Right lobe of liver (tissue), 6 donors: ENCODE data around the gene FCER2. TPM values are rescaled to one million over a fixed set of nuclear protein-coding genes. Genes with fewer than 3 reads are reported as not detected.
"Not testable (repeated sequence)": the region's sequence is repeated elsewhere in the genome, so short reads cannot be mapped to it uniquely, and the experiment has no call there.

Experiments
- ATAC-seq, 4 donors: fragments of 200-7000 bp; cut with Tn5 transposase; one replicate each; pipeline ENCODE4 v1.9.1; 2020; ENCODE audit warnings: mild to moderate bottlenecking in 4 of 4, moderate library complexity in 4 of 4
- DNase-seq, 3 donors: peaks; one replicate each; pipeline ENCODE4 v3.0.0-alpha.2; 2020
- H3K27ac ChIP-seq, 3 donors: fragments of 200-600 bp; one replicate each; pipeline ENCODE4 v1.8.0; 2022
- H3K27me3 ChIP-seq, 2 donors: fragments of 200-600 bp; one replicate each; pipeline ENCODE4 v1.8.0; 2022
- H3K36me3 ChIP-seq, 4 donors: fragments of 200-600 bp; sonication (generic) in 1 of 4; one replicate each; pipeline versions ENCODE4 v1.5.1 to v1.8.0; 2017 to 2022; ENCODE audit warnings: control low read depth in 1 of 4
- H3K4me1 ChIP-seq, 4 donors: fragments of 200-600 bp; sonication (generic) in 1 of 4; one replicate each; pipeline versions ENCODE4 v1.5.1 to v1.8.0; 2017 to 2022; ENCODE audit warnings: control low read depth in 1 of 4
- H3K4me3 ChIP-seq, 3 donors: fragments of 200-600 bp; one replicate each; pipeline ENCODE4 v1.8.0; 2022
- H3K9me3 ChIP-seq, 4 donors: fragments of 200-600 bp; sonication (generic) in 1 of 4; one replicate each; pipeline versions ENCODE4 v1.5.1 to v1.8.0; 2017 to 2022; ENCODE audit warnings: control low read depth in 1 of 4
- CTCF ChIP-seq, 4 donors: fragments of 200-600 bp in 3 of 4; fragments of 450-650 bp in 1 of 4; IDR thresholded peaks; one replicate each; pipeline versions ENCODE4 v1.5.1 to v1.8.0; 2016 to 2022; ENCODE audit warnings: antibody characterized with exemption in 4 of 4, mild to moderate bottlenecking in 2 of 4
- POLR2A ChIP-seq: fragments of 450-650 bp; IDR thresholded peaks from one replicate; pipeline ENCODE4 v1.6.1; 2017; ENCODE audit warnings: antibody characterized with exemption, mild to moderate bottlenecking
- WGBS: methylation state at CpG from one replicate; pipeline ENCODE4 v1.1.6; 2018; ENCODE audit warnings: low coverage, low lambda C conversion rate; ENCODE audit not compliant: insufficient coverage; ENCODE audit errors: missing lambda C conversion rate; 5-methylcytosine and 5-hydroxymethylcytosine counted together
- intact Hi-C, 2 donors: fragments of 100-400 bp; cut with DNase I; formaldehyde crosslinking; loops; one replicate each; pipeline versions ENCODE4 v1.11.2 to v1.14.1; 2022
- total RNA-seq, 6 experiments: library from RNA; depleted of rRNA in 2 of 6; stranded (reverse); fragments of >200 nt in 2 of 6; fragmentation: NEBNext Ultra II Directional in 3 of 6; extraction: Animal tissue kit (Norgen Biotek cat#: 25700) in 3 of 6; gene quantifications; one replicate each; pipeline versions ENCODE4 v1.1.0 to v1.2.4, GENCODE V29; 2016 to 2023
- donor health status: DM: no; HTN: yes; CAD: no.
- donor health status: DM: no; HTN: no; CAD: no.
- donor health status: DM: no; HTN: no; CAD: no.
- donor health status: DM: no; HTN: yes; CAD: no.
- donor health status: DM: no; HTN: yes; CAD: no.

FCER2 gene
- total RNA-seq, 6 experiments from 2014 or later: 0.18 to 0.29 TPM; not detected in 4

GRCh38 chr19:7644550-7644877 is 57.4 kb downstream of the FCER2 start:
- Histone ChIP-seq H3K9me3 (no peaks in the 10 kb centered on the region), H3K27me3 (no peaks in the 10 kb centered on the region), H3K4me3 (no peak overlapping the region), H3K27ac (no peak overlapping the region), H3K36me3 (no peaks in the 10 kb centered on the region), H3K4me1 (no peaks in the 10 kb centered on the region)
- WGBS: 100% methylated on average over 4 of the region's 20 CpGs
- DNase-seq (peak in 1 of 3 donors; percentile 48), ATAC-seq (no peak)
- TF ChIP-seq CTCF (IDR thresholded peaks at IDR 0.05) (no peak), POLR2A (no peak)
- intact Hi-C loops: no loop called here

GRCh38 chr19:7643629-7644549 is 58.0 kb downstream of the FCER2 start:
- H3K27me3 ChIP-seq, H3K4me1 ChIP-seq, H3K36me3 ChIP-seq, ATAC-seq, H3K27ac ChIP-seq, H3K9me3 ChIP-seq, H3K4me3 ChIP-seq, intact Hi-C loops: not testable (repeated sequence)
- 52% methylated on average over 10 of the region's 10 CpGs for WGBS
- peak in 1 of 3 donors; percentile 49 for DNase-seq

GRCh38 chr19:7643031-7643415 is 58.9 kb downstream of the FCER2 start:
- WGBS: 96% methylated on average over 8 of the region's 8 CpGs
- no peaks in the 10 kb centered on the region for H3K36me3 ChIP-seq

GRCh38 chr19:7642295-7643030 is 59.5 kb downstream of the FCER2 start:
- Histone ChIP-seq H3K4me3 (no peak overlapping the region), H3K36me3 (no peaks in the 10 kb centered on the region), H3K9me3 (no peaks in the 10 kb centered on the region), H3K27me3 (no peaks in the 10 kb centered on the region), H3K4me1 (peaks cover 0 to 4% (median 0%) of the 10 kb centered on the region in 4 donors), H3K27ac (no peak overlapping the region)
- DNase-seq (peak in 1 of 3 donors; percentile 45), ATAC-seq (no peak)
- TF ChIP-seq POLR2A (no peak), CTCF (IDR thresholded peaks at IDR 0.05) (no peak)
- WGBS: 87% methylated on average over 3 of the region's 27 CpGs
- intact Hi-C loops: no loop called here

More at GRCh38 chr19:7643031-7643415, 58.9 kb downstream of the FCER2 start:
- intact Hi-C loops: no loop called here
- no peak overlapping the region for H3K27ac ChIP-seq
- no peaks in the 10 kb centered on the region for H3K9me3 ChIP-seq
- no peaks in the 10 kb centered on the region for H3K4me1 ChIP-seq
- no peak for ATAC-seq
- H3K27me3 ChIP-seq: no peaks in the 10 kb centered on the region
- TF ChIP-seq POLR2A: no peak
- TF ChIP-seq CTCF (IDR thresholded peaks at IDR 0.05): no peak
- no peak overlapping the region for H3K4me3 ChIP-seq
- DNase-seq: no peak
